H1 (cell line): ENCODE measurements around the gene HOGA1. TPM values are rescaled to one million over a fixed set of nuclear protein-coding genes. Genes with fewer than 3 reads are reported as not detected.

Source experiments
- RNF2 ChIP-seq: fragments of 200-900, 300-1000 bp; sonication (generic); IDR thresholded peaks from 2 replicates; pipeline ENCODE4 v1.7.1; 2016; ENCODE audit warnings: borderline replicate concordance, low read depth, mild to moderate bottlenecking, antibody characterized with exemption, low read length; ENCODE audit not compliant: poor library complexity, severe bottlenecking; ENCODE audit errors: missing control alignments
- TAF1 ChIP-seq: IDR thresholded peaks from 2 replicates; pipeline ENCODE4 v1.6.1; 2011; ENCODE audit warnings: mild to moderate bottlenecking, low read depth, low read length
- USF2 ChIP-seq: IDR thresholded peaks from 2 replicates; pipeline ENCODE4 v1.6.1; 2011; ENCODE audit warnings: low read length, improper control_type of control experiment
- YY1 ChIP-seq: IDR thresholded peaks from 2 replicates; pipeline ENCODE4 v1.6.1; 2011; ENCODE audit warnings: low read depth, mild to moderate bottlenecking, low read length
- polyA plus RNA-seq, 7 experiments: library from polyadenylated mRNA; depleted of rRNA in 3 of 7; stranded (reverse) in 5 of 7; unstranded in 2 of 7; fragments of >200 nt in 5 of 7; fragments of 200-250 nt in 2 of 7; gene quantifications; 1 replicate in 5 of 7; 2 replicates in 1 of 7; 4 replicates in 1 of 7; pipeline versions ENCODE4 v1.2.1 to v1.2.3, GENCODE V29; 2011 to 2013; ENCODE audit warnings: missing spikeins in 2 of 7, mixed read lengths in 2 of 7
- total RNA-seq: library from RNA; stranded (reverse); fragmentation: NEBNext Ultra II Directional; extraction: Animal tissue kit (Norgen Biotek cat#: 25700); gene quantifications from 2 replicates; pipeline ENCODE4 v1.2.1, GENCODE V29; 2021

Gene HOGA1
- total and polyA plus RNA-seq, 2 of the 8 experiments (the other 6 are each of a cell fraction or from before 2014, with no cell fraction given): 0.28 to 1.00 TPM

- TF ChIP-seq RNF2 (no peak), TAF1 (no peak), YY1 (no peak), USF2 (no peak)
Observed at GRCh38 chr10:97597778-97598177, 13.6 kb downstream of the HOGA1 start (continued).
